ENCODE results near the gene MEOX2.

DNA sequence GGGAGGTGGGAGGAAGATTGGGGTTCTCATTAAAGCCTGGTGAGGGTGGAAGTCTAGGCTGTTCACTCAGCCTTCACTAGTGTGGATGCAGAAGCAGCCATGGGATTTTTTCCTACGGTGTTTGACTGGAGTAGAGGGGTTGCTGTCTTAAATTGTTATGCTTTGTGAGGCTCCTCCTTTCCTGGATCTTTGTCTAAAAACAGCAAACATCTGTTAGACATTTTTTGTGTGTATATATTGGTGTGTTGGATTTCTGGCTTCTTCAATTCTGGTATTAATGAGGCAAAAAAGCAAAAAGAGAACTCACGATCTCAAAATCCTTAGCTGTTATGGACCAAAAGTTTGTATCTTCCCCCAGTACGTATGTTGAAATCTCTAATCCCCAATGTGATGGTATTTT, 28.2 kb downstream of the MEOX2 start:
- TF ChIP-seq, protein P1, sequence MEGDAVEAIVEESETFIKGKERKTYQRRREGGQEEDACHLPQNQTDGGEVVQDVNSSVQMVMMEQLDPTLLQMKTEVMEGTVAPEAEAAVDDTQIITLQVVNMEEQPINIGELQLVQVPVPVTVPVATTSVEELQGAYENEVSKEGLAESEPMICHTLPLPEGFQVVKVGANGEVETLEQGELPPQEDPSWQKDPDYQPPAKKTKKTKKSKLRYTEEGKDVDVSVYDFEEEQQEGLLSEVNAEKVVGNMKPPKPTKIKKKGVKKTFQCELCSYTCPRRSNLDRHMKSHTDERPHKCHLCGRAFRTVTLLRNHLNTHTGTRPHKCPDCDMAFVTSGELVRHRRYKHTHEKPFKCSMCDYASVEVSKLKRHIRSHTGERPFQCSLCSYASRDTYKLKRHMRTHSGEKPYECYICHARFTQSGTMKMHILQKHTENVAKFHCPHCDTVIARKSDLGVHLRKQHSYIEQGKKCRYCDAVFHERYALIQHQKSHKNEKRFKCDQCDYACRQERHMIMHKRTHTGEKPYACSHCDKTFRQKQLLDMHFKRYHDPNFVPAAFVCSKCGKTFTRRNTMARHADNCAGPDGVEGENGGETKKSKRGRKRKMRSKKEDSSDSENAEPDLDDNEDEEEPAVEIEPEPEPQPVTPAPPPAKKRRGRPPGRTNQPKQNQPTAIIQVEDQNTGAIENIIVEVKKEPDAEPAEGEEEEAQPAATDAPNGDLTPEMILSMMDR (IDR thresholded peaks at IDR 0.05; ENCODE audit: low read length) = no peak
- TF ChIP-seq EZH2 (optimal IDR thresholded peaks at IDR 0.05; ENCODE audit: low read depth, low read length) = no peak

All from MM.1S (cell line).